Measurements from ENCODE around the gene C12orf43.
"Not testable (repeated sequence)": the region's sequence is repeated elsewhere in the genome, so short reads cannot be mapped to it uniquely, and the experiment has no call there.

The C12orf43 gene

GRCh38 chr12:121015825-121016766, at the start of gene C12orf43:
TSS of gene C12orf43 (minus strand) at chr12:121016487. CDS start at chr12:121016474, 13 bp downstream.
- peak; percentile 88 for DNase-seq
- no peaks in the 10 kb centered on the region for H3K27me3 Mint-ChIP-seq
- H3K9me3 Mint-ChIP-seq: no peaks in the 10 kb centered on the region
- H3K36me3 Mint-ChIP-seq: peaks cover 13 to 14% of the 10 kb centered on the region in 2 donors
- peak within 1 kb of the TSS; percentile 98 to 100 for H3K4me3 Mint-ChIP-seq
- peak; percentile 99 for ATAC-seq (replicated peaks)
- peaks cover 16 to 25% of the 10 kb centered on the region in 2 donors for H3K4me1 Mint-ChIP-seq
- H3K27ac Mint-ChIP-seq: peak within 1 kb of the TSS; percentile 97

- Mint-ChIP-seq H3K9me3 (no peaks in the 10 kb centered on the region), H3K4me3 (no peak overlapping the region), H3K36me3 (no peaks in the 10 kb centered on the region), H3K27me3 (no peaks in the 10 kb centered on the region), H3K4me1 (peaks cover 2 to 6% of the 10 kb centered on the region in 2 donors), H3K27ac (no peak overlapping the region)
- no peak for ATAC-seq (replicated peaks)
- no peak for DNase-seq
Measured at GRCh38 chr12:121065345-121065744, 49.1 kb upstream of the C12orf43 start.

GRCh38 chr12:121064586-121064985, 48.3 kb upstream of the C12orf43 start:
- DNase-seq; ATAC-seq (replicated peaks); H3K4me3 Mint-ChIP-seq; H3K36me3 Mint-ChIP-seq; H3K9me3 Mint-ChIP-seq; H3K27me3 Mint-ChIP-seq; H3K27ac Mint-ChIP-seq: not testable (repeated sequence)
- H3K4me1 Mint-ChIP-seq: peaks cover 6 to 13% of the 10 kb centered on the region in 2 donors

GRCh38 chr12:121064116-121064515, 47.8 kb upstream of the C12orf43 start:
- Mint-ChIP-seq H3K27ac (no peak overlapping the region), H3K27me3 (no peaks in the 10 kb centered on the region), H3K36me3 (no peaks in the 10 kb centered on the region), H3K4me3 (no peak overlapping the region), H3K4me1 (peaks cover 6 to 17% of the 10 kb centered on the region in 2 donors), H3K9me3 (no peaks in the 10 kb centered on the region)
- ATAC-seq (replicated peaks): no peak
- DNase-seq: no peak

- no peaks in the 10 kb centered on the region for H3K36me3 Mint-ChIP-seq
- peaks cover 6 to 17% of the 10 kb centered on the region in 2 donors for H3K4me1 Mint-ChIP-seq
Measured at GRCh38 chr12:121062391-121063045, 46.2 kb upstream of the C12orf43 start.

GRCh38 chr12:121061831-121062230, 45.5 kb upstream of the C12orf43 start:
- Mint-ChIP-seq H3K4me1 (peaks cover 6 to 17% of the 10 kb centered on the region in 2 donors), H3K36me3 (no peaks in the 10 kb centered on the region), H3K4me3 (no peak overlapping the region), H3K9me3 (no peaks in the 10 kb centered on the region), H3K27ac (no peak overlapping the region), H3K27me3 (no peaks in the 10 kb centered on the region)
- DNase-seq (no peak), ATAC-seq (replicated peaks) (no peak)

More at GRCh38 chr12:121062391-121063045, 46.2 kb upstream of the C12orf43 start:
- H3K9me3 Mint-ChIP-seq: no peaks in the 10 kb centered on the region
- ATAC-seq (replicated peaks) (no peak), DNase-seq (no peak)
- no peaks in the 10 kb centered on the region for H3K27me3 Mint-ChIP-seq
- no peak overlapping the region for H3K4me3 Mint-ChIP-seq
- H3K27ac Mint-ChIP-seq: no peak overlapping the region

- peak; percentile 91 to 97 for ATAC-seq (replicated peaks)
- Mint-ChIP-seq H3K4me3 (peak overlapping the region; percentile 80 to 82), H3K4me1 (peaks cover 6 to 17% of the 10 kb centered on the region in 2 donors), H3K27ac (peak overlapping the region; percentile 91), H3K36me3 (no peaks in the 10 kb centered on the region), H3K27me3 (no peaks in the 10 kb centered on the region), H3K9me3 (no peaks in the 10 kb centered on the region)
- peak; percentile 41 for DNase-seq
Measured at GRCh38 chr12:121060149-121061001, 44.1 kb upstream of the C12orf43 start.

GRCh38 chr12:121059031-121059898, 43.0 kb upstream of the C12orf43 start:
- Mint-ChIP-seq H3K4me3 (peak overlapping the region; percentile 80 to 82), H3K27ac (peak overlapping the region; percentile 91), H3K4me1 (peaks cover 6 to 17% of the 10 kb centered on the region in 2 donors), H3K9me3 (no peaks in the 10 kb centered on the region), H3K27me3 (no peaks in the 10 kb centered on the region), H3K36me3 (no peaks in the 10 kb centered on the region)
- ATAC-seq (replicated peaks): peak in 1 of 2 donors; percentile 7
- DNase-seq: no peak

- Mint-ChIP-seq H3K27ac (no peak overlapping the region), H3K4me3 (no peak overlapping the region), H3K27me3 (peaks cover 4 to 7% of the 10 kb centered on the region in 2 donors), H3K36me3 (no peaks in the 10 kb centered on the region), H3K4me1 (peaks cover 6 to 17% of the 10 kb centered on the region in 2 donors), H3K9me3 (no peaks in the 10 kb centered on the region)
- ATAC-seq (replicated peaks): no peak
- no peak for DNase-seq
Measured at GRCh38 chr12:121057794-121058193, 41.5 kb upstream of the C12orf43 start.

- Mint-ChIP-seq H3K36me3 (no peaks in the 10 kb centered on the region), H3K9me3 (no peaks in the 10 kb centered on the region), H3K4me3 (no peak overlapping the region), H3K27me3 (peaks cover 12 to 14% of the 10 kb centered on the region in 2 donors), H3K27ac (no peak overlapping the region), H3K4me1 (no peaks in the 10 kb centered on the region)
- no peak for DNase-seq
- ATAC-seq (replicated peaks): no peak
Measured at GRCh38 chr12:121053706-121054105, 37.4 kb upstream of the C12orf43 start.

- Mint-ChIP-seq H3K27me3 (peaks cover 16 to 18% of the 10 kb centered on the region in 2 donors), H3K36me3 (no peaks in the 10 kb centered on the region), H3K9me3 (no peaks in the 10 kb centered on the region), H3K27ac (no peak overlapping the region), H3K4me3 (no peak overlapping the region), H3K4me1 (no peaks in the 10 kb centered on the region)
- DNase-seq: no peak
- no peak for ATAC-seq (replicated peaks)
Measured at GRCh38 chr12:121050725-121051124, 34.4 kb upstream of the C12orf43 start.

GRCh38 chr12:121048442-121048841, 32.2 kb upstream of the C12orf43 start:
- Mint-ChIP-seq H3K27ac (no peak overlapping the region), H3K4me3 (no peak overlapping the region), H3K36me3 (no peaks in the 10 kb centered on the region), H3K27me3 (peaks cover 23 to 32% of the 10 kb centered on the region in 2 donors), H3K4me1 (no peaks in the 10 kb centered on the region), H3K9me3 (no peaks in the 10 kb centered on the region)
- DNase-seq: no peak
- ATAC-seq (replicated peaks): no peak

GRCh38 chr12:121047400-121047799, 31.1 kb upstream of the C12orf43 start:
- H3K27ac Mint-ChIP-seq; H3K36me3 Mint-ChIP-seq; H3K9me3 Mint-ChIP-seq; DNase-seq; H3K4me3 Mint-ChIP-seq; H3K4me1 Mint-ChIP-seq; ATAC-seq (replicated peaks): not testable (repeated sequence)
- H3K27me3 Mint-ChIP-seq: peaks cover 33 to 37% of the 10 kb centered on the region in 2 donors
